HG03159 (cell line): ENCODE data around the gene KIRREL2.

ENCODE experiments used
- ATAC-seq: cut with Tn5 transposase; IDR thresholded peaks from one replicate; pipeline ENCODE4 v1.9.1; 2021; ENCODE audit warnings: mild to moderate bottlenecking, moderate library complexity; ENCODE audit not compliant: unreplicated experiment

The KIRREL2 gene

DNA sequence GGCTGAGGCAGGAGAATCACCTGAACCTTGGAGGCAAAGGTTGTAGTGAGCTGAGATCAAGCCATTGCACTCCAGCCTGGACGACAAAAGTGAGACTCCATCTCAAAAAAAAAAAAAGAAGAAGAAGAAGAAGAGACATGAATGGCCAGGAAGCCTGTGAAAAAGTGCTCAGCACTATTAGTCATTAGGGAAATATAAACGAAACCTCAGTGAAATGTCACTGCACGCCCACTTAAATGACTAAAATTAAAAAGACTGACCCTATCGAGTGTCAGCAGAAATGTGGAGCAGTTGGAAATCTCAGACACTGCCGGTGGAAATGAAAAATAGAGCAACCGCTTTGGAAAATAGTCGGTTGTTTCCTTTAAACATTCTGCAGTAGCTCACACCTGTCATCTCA is 56.9 kb downstream of the KIRREL2 start:
- no peak for ATAC-seq

DNA sequence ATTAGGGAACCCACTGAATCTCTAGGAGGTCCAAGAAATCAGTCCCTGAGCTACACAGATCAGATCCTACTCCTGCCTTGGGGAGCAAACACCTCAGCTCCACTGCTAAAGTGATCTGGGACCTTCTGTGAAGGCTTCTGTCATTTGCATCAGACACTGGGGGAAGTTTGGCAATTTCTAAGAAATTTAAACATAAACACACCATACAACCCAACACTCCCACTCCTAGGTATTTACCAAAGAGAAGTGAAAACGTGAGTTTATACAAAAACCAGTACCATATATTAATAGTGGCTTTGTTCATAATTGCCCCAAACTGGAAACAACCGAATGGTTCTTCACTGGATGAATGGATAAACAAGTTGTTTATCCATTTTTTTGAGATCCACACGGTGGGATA is 58.7 kb downstream of the KIRREL2 start:
- ATAC-seq = no peak
